MCF 10A (cell line): Measurements from ENCODE around the gene DNAH10. TPM values are rescaled to one million over a fixed set of nuclear protein-coding genes. Genes with fewer than 3 reads are reported as not detected.

Experiments
- BruUV-seq: library from RNA; stranded (reverse); fragments of 400-500 nt; replicated peaks from 2 replicates; lab custom pipeline; 2021; lab: Mats Ljungman, UMichigan
- CTCF ChIA-PET: fragments of 300-600 bp; sonication (Branson Sonifier 250); formaldehyde crosslinking; extraction: SDS; loops from one replicate; lab custom pipeline; 2021; ENCODE audit warnings: antibody characterized with exemption, inconsistent platforms; lab: Yijun Ruan, JAX
- POLR2A ChIA-PET: fragments of 300-600, 350-650 bp; sonication (Branson Sonifier 250); formaldehyde crosslinking; extraction: SDS; loops from one replicate; lab custom pipeline; 2020; ENCODE audit warnings: antibody characterized with exemption, inconsistent platforms; lab: Yijun Ruan, JAX
- DNase-seq: peaks from one replicate; pipeline ENCODE4 v3.0.0-alpha.2; 2018; ENCODE audit not compliant: unreplicated experiment
- H3K27ac Mint-ChIP-seq: one replicate; pipeline ENCODE4 v1.8.0; 2022; ENCODE audit warnings: mild to moderate bottlenecking, low read depth, mixed read lengths; ENCODE audit not compliant: unreplicated experiment
- H3K27me3 Mint-ChIP-seq: one replicate; pipeline ENCODE4 v1.8.0; 2022; ENCODE audit warnings: mixed read lengths; ENCODE audit not compliant: insufficient read depth, unreplicated experiment
- H3K36me3 Mint-ChIP-seq: one replicate; pipeline ENCODE4 v1.8.0; 2022; ENCODE audit warnings: mild to moderate bottlenecking, moderate library complexity, mixed read lengths; ENCODE audit not compliant: insufficient read depth, unreplicated experiment
- H3K4me1 Mint-ChIP-seq: one replicate; pipeline ENCODE4 v1.8.0; 2022; ENCODE audit warnings: mixed read lengths; ENCODE audit not compliant: insufficient read depth, unreplicated experiment
- H3K4me3 Mint-ChIP-seq: one replicate; pipeline ENCODE4 v1.8.0; 2022; ENCODE audit warnings: mild to moderate bottlenecking, moderate library complexity, mixed read lengths; ENCODE audit not compliant: unreplicated experiment
- H3K9me3 Mint-ChIP-seq: one replicate; pipeline ENCODE4 v1.8.0; 2022; ENCODE audit warnings: mixed read lengths; ENCODE audit not compliant: unreplicated experiment
- intact Hi-C: fragments of 100-400 bp; cut with micrococcal nuclease; formaldehyde crosslinking; loops from 2 replicates; pipeline ENCODE4 v1.14.1; 2022
- total RNA-seq: library from RNA; stranded (reverse); gene quantifications from 2 replicates; pipeline ENCODE4 v1.2.3, GENCODE V29; 2022
- TF ChIP-seq, protein P1 (sequence below): fragments of 200-600 bp; IDR thresholded peaks from one replicate; pipeline ENCODE4 v1.8.0; 2022; ENCODE audit warnings: antibody characterized with exemption, mild to moderate bottlenecking; ENCODE audit not compliant: unreplicated experiment

Gene DNAH10
- total RNA-seq, 1 experiment from 2014 or later = 0.21 TPM

DNA sequence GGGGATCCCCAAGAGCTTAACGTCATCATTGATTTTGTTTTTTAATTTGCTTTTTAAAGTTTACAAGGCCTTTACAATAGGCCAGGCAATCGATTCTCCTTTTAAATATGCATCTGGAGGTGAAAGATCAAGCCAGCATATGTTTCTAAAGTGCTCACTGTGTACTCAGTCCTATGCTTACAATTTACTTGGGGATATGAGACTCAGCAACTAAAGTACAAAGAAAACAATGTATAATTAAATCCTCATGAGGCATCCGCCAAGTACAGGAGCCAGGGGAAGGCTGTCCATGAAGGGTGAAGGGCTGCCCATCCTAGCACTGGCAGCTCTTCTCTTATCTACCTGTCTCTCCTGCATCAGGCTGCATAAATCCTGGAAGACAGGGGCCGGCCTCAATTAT lies 198.8 kb downstream of the DNAH10 start:
- POLR2A ChIA-PET = interaction anchor here (0.7 to 2.2 kb wide), 3 partner anchors 11 to 1735 kb away, joined by 3 to 9 read pairs (median 3); partner anchors contain the start of genes CCDC92, DIABLO and ZNF664
- intact Hi-C loops = no loop called here

DNA sequence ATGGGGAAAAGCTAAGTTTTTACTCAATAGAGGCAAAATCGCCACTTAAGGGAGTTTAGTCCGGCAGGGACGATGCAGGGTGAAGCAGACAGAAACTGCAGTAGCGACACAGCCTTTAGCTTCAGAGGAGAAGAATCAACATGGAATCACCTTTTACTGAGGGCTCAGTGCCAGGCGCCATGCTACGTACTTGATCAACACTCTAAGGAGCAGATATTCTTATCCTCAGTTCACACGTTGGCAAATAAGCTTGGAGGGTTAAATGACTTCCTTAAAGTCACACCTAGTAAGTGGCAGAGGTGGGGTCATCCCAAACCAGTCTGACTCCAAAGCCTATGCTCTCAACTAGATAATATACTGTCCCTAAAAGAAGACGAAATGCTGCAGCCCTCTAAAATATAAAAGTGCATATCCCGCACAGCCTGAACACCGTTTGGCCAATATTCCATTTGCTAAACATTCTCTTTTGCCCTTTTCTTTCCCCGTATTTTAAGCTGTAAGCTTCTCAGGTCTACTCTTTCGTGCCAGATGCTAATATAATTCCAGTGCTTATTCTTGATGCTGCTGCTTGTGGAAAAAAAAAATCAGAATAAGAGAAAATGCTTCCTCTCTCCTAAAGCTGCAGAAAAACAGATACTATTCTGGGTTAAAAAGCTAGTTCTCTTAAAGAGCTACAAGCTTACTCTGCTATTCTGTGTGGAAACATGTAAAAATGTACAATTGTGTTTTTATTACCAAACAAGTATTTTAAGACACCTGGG lies 199.7 kb downstream of the DNAH10 start:
- no peaks in the 10 kb centered on the region for H3K27me3 Mint-ChIP-seq
- intact Hi-C loops = no loop called here
- no peaks in the 10 kb centered on the region for H3K9me3 Mint-ChIP-seq

More for the DNA sequence above, 198.8 kb downstream of the DNAH10 start:
- H3K36me3 Mint-ChIP-seq = no peaks in the 10 kb centered on the region
- no peaks in the 10 kb centered on the region for H3K27me3 Mint-ChIP-seq
- H3K27ac Mint-ChIP-seq = no peak overlapping the region
- DNase-seq = no peak
- no peaks in the 10 kb centered on the region for H3K4me1 Mint-ChIP-seq
- BruUV-seq = no TSS peak
- no peaks in the 10 kb centered on the region for H3K9me3 Mint-ChIP-seq
- CTCF ChIA-PET = interaction anchor here (0.6 to 1.7 kb wide), 3 partner anchors 33 to 184 kb away, joined by 3 to 4 read pairs (median 3); no protein-coding TSS in a partner anchor
- TF ChIP-seq, protein P1, sequence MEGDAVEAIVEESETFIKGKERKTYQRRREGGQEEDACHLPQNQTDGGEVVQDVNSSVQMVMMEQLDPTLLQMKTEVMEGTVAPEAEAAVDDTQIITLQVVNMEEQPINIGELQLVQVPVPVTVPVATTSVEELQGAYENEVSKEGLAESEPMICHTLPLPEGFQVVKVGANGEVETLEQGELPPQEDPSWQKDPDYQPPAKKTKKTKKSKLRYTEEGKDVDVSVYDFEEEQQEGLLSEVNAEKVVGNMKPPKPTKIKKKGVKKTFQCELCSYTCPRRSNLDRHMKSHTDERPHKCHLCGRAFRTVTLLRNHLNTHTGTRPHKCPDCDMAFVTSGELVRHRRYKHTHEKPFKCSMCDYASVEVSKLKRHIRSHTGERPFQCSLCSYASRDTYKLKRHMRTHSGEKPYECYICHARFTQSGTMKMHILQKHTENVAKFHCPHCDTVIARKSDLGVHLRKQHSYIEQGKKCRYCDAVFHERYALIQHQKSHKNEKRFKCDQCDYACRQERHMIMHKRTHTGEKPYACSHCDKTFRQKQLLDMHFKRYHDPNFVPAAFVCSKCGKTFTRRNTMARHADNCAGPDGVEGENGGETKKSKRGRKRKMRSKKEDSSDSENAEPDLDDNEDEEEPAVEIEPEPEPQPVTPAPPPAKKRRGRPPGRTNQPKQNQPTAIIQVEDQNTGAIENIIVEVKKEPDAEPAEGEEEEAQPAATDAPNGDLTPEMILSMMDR = no peak
- H3K4me3 Mint-ChIP-seq = no peak overlapping the region

DNA sequence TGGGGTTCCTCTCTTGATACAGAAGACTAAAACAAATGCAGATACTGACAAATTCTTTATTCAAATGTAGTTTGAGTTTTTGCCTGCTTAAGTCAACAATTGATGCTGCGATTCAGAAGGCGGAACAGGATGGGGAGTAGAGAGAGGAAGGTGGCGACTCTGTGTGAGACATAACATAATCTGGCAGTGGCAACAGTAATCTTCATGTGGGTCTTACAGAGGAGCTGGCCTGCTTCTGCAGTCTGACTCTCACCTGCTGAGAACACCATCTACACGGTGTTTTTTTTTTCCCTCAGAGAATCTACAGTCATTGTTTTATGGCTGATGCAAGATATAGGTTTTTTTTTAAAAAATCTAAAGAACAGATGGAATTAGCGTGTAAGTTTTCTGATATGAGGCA lies 200.4 kb downstream of the DNAH10 start:
- Mint-ChIP-seq H3K27ac (no peak overlapping the region), H3K27me3 (no peaks in the 10 kb centered on the region), H3K36me3 (no peaks in the 10 kb centered on the region), H3K4me1 (no peaks in the 10 kb centered on the region), H3K4me3 (no peak overlapping the region), H3K9me3 (no peaks in the 10 kb centered on the region)
- ChIA-PET CTCF (interaction anchor here (0.6 to 0.7 kb wide), 2 partner anchors 9 to 10 kb away, joined by 3 to 5 read pairs; no protein-coding TSS in a partner anchor), POLR2A (interaction anchor here (2.2 kb wide), 1 partner anchor 10 kb away, joined by 9 read pairs; the partner anchor contains the start of genes CCDC92 and ZNF664)
- intact Hi-C loops = no loop called here
- TF ChIP-seq, protein P1 = no peak
- BruUV-seq = no TSS peak
- DNase-seq = no peak

More for the DNA sequence above, 199.7 kb downstream of the DNAH10 start:
- Mint-ChIP-seq H3K27ac (no peak overlapping the region), H3K4me3 (no peak overlapping the region), H3K4me1 (no peaks in the 10 kb centered on the region), H3K36me3 (no peaks in the 10 kb centered on the region)
- no peak for DNase-seq
- BruUV-seq = no TSS peak
- POLR2A ChIA-PET = interaction anchor here (2.2 kb wide), 1 partner anchor 10 kb away, joined by 9 read pairs; the partner anchor contains the start of genes CCDC92 and ZNF664
- CTCF ChIA-PET = interaction anchor here (0.6 to 0.9 kb wide), 3 partner anchors 9 to 34 kb away, joined by 3 to 5 read pairs (median 3); no protein-coding TSS in a partner anchor
- TF ChIP-seq, protein P1 = no peak

DNA sequence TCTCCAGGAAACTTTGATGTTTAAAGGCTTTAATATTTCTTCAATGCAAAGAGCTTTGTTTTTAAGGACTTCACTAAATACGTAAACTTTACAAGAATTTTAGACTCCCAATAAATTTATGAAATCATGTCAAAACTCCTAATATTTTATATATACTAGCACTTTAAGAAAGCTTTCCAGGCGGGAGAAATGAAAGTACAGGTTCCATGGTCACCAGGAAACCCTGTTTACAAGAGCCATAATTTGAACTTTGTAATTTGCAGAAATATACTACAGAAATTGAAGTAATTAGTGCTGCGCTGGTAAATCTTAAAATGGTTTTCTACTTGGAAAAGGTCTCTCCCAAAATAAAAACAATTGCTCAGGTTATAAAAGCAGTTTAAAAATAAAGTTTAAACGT lies 201.7 kb downstream of the DNAH10 start:
- TF ChIP-seq, protein P1 = no peak
- no peak for DNase-seq
- H3K9me3 Mint-ChIP-seq = no peaks in the 10 kb centered on the region
- POLR2A ChIA-PET = interaction anchor here (2.0 kb wide), 1 partner anchor 11 kb away, joined by 7 read pairs; no protein-coding TSS in a partner anchor
- peaks cover 5% of the 10 kb centered on the region for H3K4me1 Mint-ChIP-seq
- H3K4me3 Mint-ChIP-seq = no peak overlapping the region
- no peaks in the 10 kb centered on the region for H3K36me3 Mint-ChIP-seq
- no TSS peak for BruUV-seq
- H3K27ac Mint-ChIP-seq = no peak overlapping the region
- CTCF ChIA-PET = interaction anchor here (0.6 to 0.9 kb wide), 5 partner anchors 23 to 800 kb away, joined by 3 to 4 read pairs (median 3); no protein-coding TSS in a partner anchor
- intact Hi-C loops = no loop called here
- H3K27me3 Mint-ChIP-seq = no peaks in the 10 kb centered on the region
